B cell (primary cell): ENCODE results near the gene BPIFB1.

Source experiments
- CTCF ChIP-seq: fragments of 200-600 bp; IDR thresholded peaks from one replicate; pipeline ENCODE4 v1.8.0; 2022; ENCODE audit warnings: antibody characterized with exemption, mild to moderate bottlenecking
- EZH2 ChIP-seq: IDR thresholded peaks from 2 replicates; pipeline ENCODE4 v1.6.1; 2012; ENCODE audit warnings: borderline replicate concordance, low read depth, mild to moderate bottlenecking, moderate library complexity, low read length; ENCODE audit not compliant: insufficient read depth, poor library complexity, severe bottlenecking

GRCh38 chr20:33317424-33318095, 34.5 kb downstream of the BPIFB1 start:
- TF ChIP-seq CTCF = no peak
- no peak for TF ChIP-seq EZH2
